OCI-LY1 (cell line): ENCODE data around the gene MAPT.

Source experiments
- H2AFZ ChIP-seq: fragments of 200-600 bp; sonication (generic), shearing (Covaris generic); 2 replicates; pipeline ENCODE4 v1.6.0; 2014; ENCODE audit warnings: antibody characterized with exemption, mild to moderate bottlenecking, low read length
- H3F3A ChIP-seq: fragments of 200-600 bp; sonication (generic), shearing (Covaris generic); 2 replicates; pipeline ENCODE4 v1.6.0; 2014; ENCODE audit warnings: mild to moderate bottlenecking, antibody characterized with exemption, low read length, moderate library complexity; ENCODE audit not compliant: insufficient read depth
- H3K27ac ChIP-seq: fragments of 200-600 bp; sonication (generic); 2 replicates; pipeline ENCODE4 v1.5.1; 2014; ENCODE audit warnings: low read length, mixed run types, mild to moderate bottlenecking, low read depth; ENCODE audit not compliant: poor library complexity, severe bottlenecking
- H3K27me3 ChIP-seq: fragments of 200-600 bp; sonication (generic); 2 replicates; pipeline ENCODE4 v1.6.0; 2014; ENCODE audit warnings: antibody characterized with exemption, mild to moderate bottlenecking, low read length, moderate library complexity; ENCODE audit not compliant: insufficient read depth
- H3K36me3 ChIP-seq: fragments of 200-600 bp; sonication (generic); 2 replicates; pipeline ENCODE4 v1.6.1; 2014; ENCODE audit warnings: mild to moderate bottlenecking, antibody characterized with exemption, low read length, moderate library complexity, mixed read lengths; ENCODE audit not compliant: insufficient read depth
- H3K4me1 ChIP-seq: fragments of 200-600 bp; sonication (generic); 2 replicates; pipeline ENCODE4 v1.5.1; 2014; ENCODE audit warnings: mild to moderate bottlenecking, low read length, moderate library complexity; ENCODE audit not compliant: insufficient read depth, severe bottlenecking
- H3K4me2 ChIP-seq: fragments of 200-600 bp; sonication (generic), shearing (Covaris generic); 2 replicates; pipeline ENCODE4 v1.6.1; 2014; ENCODE audit warnings: low read length
- H3K4me3 ChIP-seq: fragments of 200-600 bp; sonication (generic); 2 replicates; pipeline ENCODE4 v1.5.1; 2014; ENCODE audit warnings: low read length, low read depth, mild to moderate bottlenecking, mixed read lengths; ENCODE audit not compliant: poor library complexity, severe bottlenecking
- H3K79me2 ChIP-seq: fragments of 200-600 bp; shearing (Covaris generic); 2 replicates; pipeline ENCODE4 v1.6.1; 2016; ENCODE audit warnings: mixed run types, low read length, mixed read lengths; ENCODE audit not compliant: insufficient read depth
- H3K9ac ChIP-seq: fragments of 200-600 bp; sonication (generic), shearing (Covaris generic); 2 replicates; pipeline ENCODE4 v1.6.1; 2014; ENCODE audit warnings: mild to moderate bottlenecking, low read length, mixed read lengths
- H3K9me2 ChIP-seq: fragments of 200-600 bp; sonication (generic), shearing (Covaris generic); 2 replicates; pipeline ENCODE4 v1.6.1; 2014; ENCODE audit warnings: low read depth, mild to moderate bottlenecking, low read length, mixed read lengths
- H3K9me3 ChIP-seq: fragments of 200-600 bp; shearing (Covaris generic); 2 replicates; pipeline ENCODE4 v1.6.1; 2014; ENCODE audit warnings: low read length, mixed read lengths
- H4K20me1 ChIP-seq: fragments of 200-600 bp; sonication (generic), shearing (Covaris generic); 2 replicates; pipeline ENCODE4 v1.6.0; 2016; ENCODE audit warnings: mild to moderate bottlenecking, low read length; ENCODE audit not compliant: insufficient read depth
- EZH2 ChIP-seq: fragments of 200-600 bp; sonication (generic), shearing (Covaris generic); IDR thresholded peaks from 2 replicates; pipeline ENCODE4 v1.8.0; 2017; ENCODE audit warnings: borderline replicate concordance, mixed run types, mild to moderate bottlenecking, antibody characterized with exemption, low read length, moderate library complexity, mixed read lengths
- TF ChIP-seq, protein P1 (sequence below): fragments of 200-600 bp; sonication (generic), shearing (Covaris generic); IDR thresholded peaks from 2 replicates; pipeline ENCODE4 v1.5.1; 2017; ENCODE audit warnings: mild to moderate bottlenecking, antibody characterized with exemption, low read length, moderate library complexity, mixed read lengths

The MAPT gene

DNA sequence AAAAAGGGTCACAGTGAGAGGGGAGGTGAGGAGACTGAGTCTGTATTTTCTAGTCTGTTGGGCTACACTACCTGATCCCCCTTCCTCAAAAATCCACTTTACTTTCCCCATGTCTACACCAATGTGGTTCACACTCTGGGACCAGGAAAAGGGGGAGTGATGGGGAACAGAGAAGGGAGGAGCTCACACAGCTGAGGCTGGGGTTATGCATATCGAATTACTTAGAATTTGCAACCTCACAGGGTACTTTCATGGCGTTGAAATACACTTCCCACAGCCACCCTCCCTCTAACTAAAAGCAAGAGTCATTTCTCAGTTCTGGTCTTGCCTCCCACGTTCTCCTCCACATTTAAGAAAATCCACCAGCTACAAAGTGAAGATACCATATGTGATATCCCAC is 14.1 kb downstream of the MAPT start:
- no peak overlapping the region for H3K9ac ChIP-seq
- no peaks in the 10 kb centered on the region for H3F3A ChIP-seq
- no peaks in the 10 kb centered on the region for H3K4me1 ChIP-seq
- no peaks in the 10 kb centered on the region; the same call in 1 of the 2 replicates for H3K36me3 ChIP-seq
- no peaks in the 10 kb centered on the region for H3K9me2 ChIP-seq
- H3K4me3 ChIP-seq = no peak overlapping the region
- no peak overlapping the region for H3K27ac ChIP-seq
- H3K27me3 ChIP-seq = peaks cover 9% of the 10 kb centered on the region; the same call in 1 of the 2 replicates
- H4K20me1 ChIP-seq = no peaks in the 10 kb centered on the region
- TF ChIP-seq, protein P1, sequence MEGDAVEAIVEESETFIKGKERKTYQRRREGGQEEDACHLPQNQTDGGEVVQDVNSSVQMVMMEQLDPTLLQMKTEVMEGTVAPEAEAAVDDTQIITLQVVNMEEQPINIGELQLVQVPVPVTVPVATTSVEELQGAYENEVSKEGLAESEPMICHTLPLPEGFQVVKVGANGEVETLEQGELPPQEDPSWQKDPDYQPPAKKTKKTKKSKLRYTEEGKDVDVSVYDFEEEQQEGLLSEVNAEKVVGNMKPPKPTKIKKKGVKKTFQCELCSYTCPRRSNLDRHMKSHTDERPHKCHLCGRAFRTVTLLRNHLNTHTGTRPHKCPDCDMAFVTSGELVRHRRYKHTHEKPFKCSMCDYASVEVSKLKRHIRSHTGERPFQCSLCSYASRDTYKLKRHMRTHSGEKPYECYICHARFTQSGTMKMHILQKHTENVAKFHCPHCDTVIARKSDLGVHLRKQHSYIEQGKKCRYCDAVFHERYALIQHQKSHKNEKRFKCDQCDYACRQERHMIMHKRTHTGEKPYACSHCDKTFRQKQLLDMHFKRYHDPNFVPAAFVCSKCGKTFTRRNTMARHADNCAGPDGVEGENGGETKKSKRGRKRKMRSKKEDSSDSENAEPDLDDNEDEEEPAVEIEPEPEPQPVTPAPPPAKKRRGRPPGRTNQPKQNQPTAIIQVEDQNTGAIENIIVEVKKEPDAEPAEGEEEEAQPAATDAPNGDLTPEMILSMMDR = no peak
- no peak for TF ChIP-seq EZH2
- no peak overlapping the region for H2AFZ ChIP-seq
- H3K79me2 ChIP-seq = no peaks in the 10 kb centered on the region
- no peak overlapping the region for H3K4me2 ChIP-seq
- no peaks in the 10 kb centered on the region for H3K9me3 ChIP-seq

DNA sequence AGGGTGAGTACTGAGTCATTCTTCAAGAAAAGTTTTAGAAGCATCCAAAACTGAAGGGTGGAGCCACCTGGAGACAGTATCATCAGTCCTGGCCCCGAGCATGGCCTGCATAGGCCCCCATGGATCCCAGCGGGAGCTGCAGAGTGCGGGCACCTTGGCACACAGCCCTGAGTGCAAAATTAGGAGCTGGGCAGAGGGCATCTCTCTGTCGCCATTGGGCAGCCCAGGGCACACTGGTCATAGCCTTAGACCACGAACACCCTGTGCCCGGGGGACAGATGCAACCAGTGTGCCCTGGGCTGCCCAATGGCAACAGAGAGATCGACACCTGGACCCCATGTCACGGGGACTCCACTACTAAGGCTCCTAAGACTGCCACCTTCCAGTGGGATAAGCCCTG is 14.6 kb downstream of the MAPT start:
- Histone ChIP-seq H3K4me1 (no peaks in the 10 kb centered on the region), H3K4me3 (no peak overlapping the region), H4K20me1 (no peaks in the 10 kb centered on the region), H3K9ac (no peak overlapping the region), H2AFZ (no peak overlapping the region), H3F3A (no peaks in the 10 kb centered on the region), H3K9me2 (no peaks in the 10 kb centered on the region), H3K4me2 (no peak overlapping the region), H3K36me3 (no peaks in the 10 kb centered on the region; the same call in 1 of the 2 replicates), H3K27me3 (peaks cover 9% of the 10 kb centered on the region; the same call in 1 of the 2 replicates), H3K9me3 (no peaks in the 10 kb centered on the region), H3K79me2 (no peaks in the 10 kb centered on the region), H3K27ac (no peak overlapping the region)
- no peak for TF ChIP-seq EZH2
- TF ChIP-seq, protein P1 = no peak

DNA sequence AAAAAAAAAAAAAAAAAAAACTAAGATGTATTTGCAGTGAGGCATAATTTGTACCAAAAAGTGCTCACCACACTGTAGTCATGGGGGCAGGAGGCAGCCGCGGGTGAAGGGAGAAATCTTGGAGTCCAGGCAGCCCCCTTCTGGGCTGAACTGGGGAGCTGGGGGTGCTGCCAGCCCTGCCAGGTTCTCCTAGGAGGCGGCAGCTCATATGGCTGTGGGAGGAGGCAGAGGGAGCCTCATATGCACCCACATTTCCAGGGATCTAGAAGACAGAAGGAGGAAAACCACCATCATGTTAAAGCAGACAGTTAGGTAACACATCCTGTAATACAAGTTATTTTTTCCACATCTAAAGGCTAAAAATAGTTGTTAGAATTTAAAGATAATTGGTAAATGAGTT is 16.3 kb downstream of the MAPT start:
- Histone ChIP-seq H3K9me2 (no peaks in the 10 kb centered on the region), H3K27me3 (peaks cover 9% of the 10 kb centered on the region; the same call in 1 of the 2 replicates)
- TF ChIP-seq, protein P1 = no peak
- TF ChIP-seq EZH2 = no peak

More for the DNA sequence above, 16.3 kb downstream of the MAPT start:
- Histone ChIP-seq H3K4me3 (no peak overlapping the region), H3K4me1 (no peaks in the 10 kb centered on the region), H3K4me2 (no peak overlapping the region), H3K79me2 (no peaks in the 10 kb centered on the region), H2AFZ (no peak overlapping the region), H3K27ac (no peak overlapping the region), H3K9ac (no peak overlapping the region), H3K9me3 (no peaks in the 10 kb centered on the region), H3F3A (no peaks in the 10 kb centered on the region), H4K20me1 (no peaks in the 10 kb centered on the region), H3K36me3 (no peaks in the 10 kb centered on the region; the same call in 1 of the 2 replicates)
